Dedifferentiated amniotic fluid mesenchymal stem cell (primary cell): ENCODE measurements around the gene TDRD10.
"Not testable (repeated sequence)": the region's sequence is repeated elsewhere in the genome, so short reads cannot be mapped to it uniquely, and the experiment has no call there.

Experiments used
- DNase-seq: peaks from one replicate; pipeline ENCODE4 v3.0.0-alpha.2; 2016; ENCODE audit errors: extremely low spot score

TDRD10 gene

DNA sequence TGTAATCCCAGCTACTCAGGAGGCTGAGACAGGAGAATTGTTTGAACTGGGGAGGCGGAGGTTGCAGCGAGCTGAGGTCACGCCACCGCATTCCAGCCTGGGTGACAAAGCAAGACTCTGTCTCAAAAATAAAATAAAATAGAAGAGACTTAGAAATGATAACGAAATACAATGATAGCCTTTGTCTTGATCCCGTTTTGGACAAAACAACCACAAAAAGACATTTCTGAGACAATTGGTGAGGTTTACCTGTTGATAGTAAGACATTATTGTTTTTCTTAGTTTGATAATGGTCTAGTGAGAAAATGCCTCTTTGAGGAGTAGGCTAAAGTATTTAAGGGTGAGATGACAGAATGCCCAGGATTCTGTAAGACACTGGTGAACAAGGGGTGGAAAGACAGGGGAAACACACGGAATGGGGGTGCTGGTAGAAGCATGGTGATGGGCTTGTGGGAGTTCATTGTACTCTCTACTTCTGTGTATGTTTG lies 12.1 kb downstream of the TDRD10 start:
- no peak for DNase-seq

DNA sequence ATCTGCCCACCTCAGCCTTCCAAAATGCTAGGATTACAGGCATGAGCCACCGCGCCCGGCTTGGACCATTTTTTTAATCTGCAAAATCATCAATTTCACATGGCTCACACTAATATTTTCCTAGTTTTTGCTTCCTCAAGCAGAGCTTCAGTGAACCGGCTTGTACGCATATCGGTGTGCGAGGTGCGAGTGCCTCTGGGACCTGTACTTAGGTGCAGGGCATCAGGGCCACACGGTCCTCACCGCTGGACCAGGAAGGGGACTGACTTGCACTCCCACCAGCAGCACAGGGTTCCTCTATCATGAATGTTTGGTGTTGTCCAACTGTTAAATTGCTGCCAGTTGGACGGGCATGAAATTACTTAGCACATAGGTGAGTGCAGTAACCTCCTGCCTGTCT lies 15.6 kb downstream of the TDRD10 start:
- DNase-seq, result no peak

DNA sequence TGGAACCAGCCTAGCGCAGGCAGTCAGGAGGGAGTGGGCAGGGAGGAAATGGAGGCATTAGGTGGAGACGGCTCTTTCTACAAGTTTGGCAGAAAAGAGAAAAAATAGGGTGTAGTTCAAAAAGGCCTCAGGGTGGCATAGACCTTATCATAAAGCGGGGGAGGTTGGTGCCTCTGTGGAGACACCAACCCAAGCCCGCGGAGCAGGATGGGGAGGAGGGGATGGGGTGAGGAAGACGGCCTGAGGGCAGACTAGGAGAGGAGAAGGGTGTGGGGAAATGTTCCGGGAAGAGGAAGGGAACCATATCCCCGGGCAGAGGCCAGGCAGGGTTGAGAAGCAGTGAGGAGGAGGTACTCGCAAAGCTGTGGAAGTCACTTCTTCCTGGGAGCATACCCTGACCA lies 17.6 kb downstream of the TDRD10 start:
- no peak for DNase-seq

DNA sequence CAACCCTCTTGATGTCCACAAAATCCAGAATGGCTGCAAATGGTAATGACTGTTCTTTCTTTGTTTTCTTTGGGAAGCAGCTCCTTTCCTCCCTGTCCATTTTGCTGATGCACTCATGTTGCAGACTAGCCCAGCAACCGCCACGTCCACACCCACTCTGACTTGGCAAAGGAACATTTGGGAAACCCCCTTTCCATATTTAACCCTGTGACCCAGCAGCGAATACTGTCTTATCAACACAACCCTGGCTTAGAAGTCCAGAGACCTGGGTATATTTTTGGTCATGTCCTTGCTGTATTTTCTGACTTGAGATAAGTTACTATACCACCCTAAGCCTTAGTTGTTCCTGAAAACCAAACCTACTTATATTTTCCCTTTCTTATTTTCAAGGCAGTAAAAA lies 18.3 kb downstream of the TDRD10 start:
- DNase-seq, result no peak

DNA sequence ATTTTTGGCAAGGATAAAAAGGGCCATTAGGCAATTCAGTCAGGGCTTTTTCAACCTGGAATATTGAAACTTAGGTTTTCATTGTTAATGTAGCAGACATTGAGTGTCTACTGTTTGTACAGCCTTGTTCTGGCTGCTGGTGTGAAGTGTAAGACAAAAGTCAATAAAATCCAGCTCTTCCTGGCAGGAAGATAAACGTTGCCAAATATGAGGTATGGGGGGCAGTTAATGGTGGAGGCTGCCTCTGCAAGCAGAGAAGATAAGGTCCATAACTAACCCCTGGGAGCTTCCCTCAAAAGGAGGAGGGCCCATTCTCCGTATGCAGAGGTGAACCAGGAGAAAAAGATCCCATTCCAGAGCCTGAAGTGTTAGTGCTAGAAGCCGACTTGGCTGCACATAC lies 19.7 kb downstream of the TDRD10 start:
- no peak for DNase-seq

DNA sequence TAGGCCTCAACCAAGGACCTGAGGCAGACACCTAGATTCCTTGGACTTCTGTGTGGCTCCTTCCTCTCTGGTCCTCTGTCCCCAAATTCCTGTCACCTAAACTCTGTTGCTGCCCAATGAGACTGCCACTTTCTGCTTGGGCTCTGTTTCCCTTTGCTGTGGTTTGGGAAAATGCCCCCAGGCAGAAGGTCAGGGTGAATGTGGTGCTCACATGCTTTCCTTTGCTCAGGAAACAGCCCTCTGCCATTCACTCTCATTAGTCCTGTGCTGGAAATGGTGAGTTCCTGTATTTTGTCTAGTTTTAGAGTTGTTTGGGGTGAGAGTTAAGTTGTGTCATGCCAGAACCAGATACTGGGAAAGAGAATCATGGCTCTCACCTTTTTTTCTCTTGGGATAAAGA lies 22.9 kb downstream of the TDRD10 start:
- DNase-seq, result no peak

DNA sequence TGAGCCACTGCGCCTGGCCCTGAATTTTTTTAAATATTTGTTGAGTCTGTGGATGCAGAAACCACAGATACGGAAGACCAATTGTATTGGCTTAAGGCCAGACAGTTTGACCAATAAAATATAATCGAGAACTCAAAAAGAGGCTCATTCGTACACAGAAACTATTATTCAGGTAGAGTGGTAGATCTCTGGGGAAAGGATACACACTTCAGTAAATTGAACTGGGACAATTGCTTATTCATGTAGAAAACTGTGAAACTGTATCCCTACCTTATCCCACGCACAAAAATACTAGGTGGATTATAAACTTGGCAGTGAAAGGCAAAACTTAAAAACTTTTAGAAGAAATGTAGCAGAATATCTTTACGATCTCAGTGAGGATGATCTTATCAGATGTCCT lies 25.2 kb downstream of the TDRD10 start:
- no peak for DNase-seq

DNA sequence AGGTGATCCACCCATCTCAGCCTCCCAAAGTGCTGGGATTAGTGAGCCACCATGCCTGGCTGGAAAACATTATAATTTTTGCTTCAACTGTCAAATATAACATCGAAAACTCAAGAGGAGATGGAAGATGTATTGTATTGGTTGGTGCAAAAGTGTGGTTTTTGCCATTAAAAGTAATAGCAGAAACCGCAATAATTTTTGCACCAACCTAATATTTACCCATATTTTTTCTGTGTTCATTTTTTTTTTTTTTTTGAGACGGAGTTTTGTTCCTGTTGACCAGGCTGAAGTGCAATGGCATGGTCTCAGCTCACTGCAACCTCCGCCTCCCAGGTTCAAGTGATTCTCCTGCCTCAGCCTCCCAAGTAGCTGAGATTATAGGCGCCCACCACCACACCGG lies 27.3 kb downstream of the TDRD10 start:
- DNase-seq, result no peak

DNA sequence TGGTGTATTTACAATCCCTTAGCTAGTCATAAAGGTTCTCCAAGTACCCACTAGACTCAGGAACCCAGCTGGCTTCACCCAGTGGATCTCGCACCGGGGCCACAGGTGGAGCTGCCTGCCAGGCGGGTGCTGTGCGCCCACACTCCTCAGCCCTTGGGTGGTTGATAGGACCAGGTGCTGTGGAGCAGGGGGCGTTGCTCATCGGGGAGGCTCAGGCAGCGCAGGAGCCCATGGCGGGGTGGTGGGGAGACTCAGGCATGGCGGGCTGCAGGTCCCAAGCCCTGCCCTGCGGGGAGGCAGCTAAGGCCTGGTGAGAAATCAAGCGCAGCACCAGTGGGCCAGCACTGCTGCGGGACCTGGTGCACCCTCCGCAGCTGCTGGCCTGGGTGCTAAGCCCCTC lies 29.9 kb downstream of the TDRD10 start:
- DNase-seq, result not testable (repeated sequence)

DNA sequence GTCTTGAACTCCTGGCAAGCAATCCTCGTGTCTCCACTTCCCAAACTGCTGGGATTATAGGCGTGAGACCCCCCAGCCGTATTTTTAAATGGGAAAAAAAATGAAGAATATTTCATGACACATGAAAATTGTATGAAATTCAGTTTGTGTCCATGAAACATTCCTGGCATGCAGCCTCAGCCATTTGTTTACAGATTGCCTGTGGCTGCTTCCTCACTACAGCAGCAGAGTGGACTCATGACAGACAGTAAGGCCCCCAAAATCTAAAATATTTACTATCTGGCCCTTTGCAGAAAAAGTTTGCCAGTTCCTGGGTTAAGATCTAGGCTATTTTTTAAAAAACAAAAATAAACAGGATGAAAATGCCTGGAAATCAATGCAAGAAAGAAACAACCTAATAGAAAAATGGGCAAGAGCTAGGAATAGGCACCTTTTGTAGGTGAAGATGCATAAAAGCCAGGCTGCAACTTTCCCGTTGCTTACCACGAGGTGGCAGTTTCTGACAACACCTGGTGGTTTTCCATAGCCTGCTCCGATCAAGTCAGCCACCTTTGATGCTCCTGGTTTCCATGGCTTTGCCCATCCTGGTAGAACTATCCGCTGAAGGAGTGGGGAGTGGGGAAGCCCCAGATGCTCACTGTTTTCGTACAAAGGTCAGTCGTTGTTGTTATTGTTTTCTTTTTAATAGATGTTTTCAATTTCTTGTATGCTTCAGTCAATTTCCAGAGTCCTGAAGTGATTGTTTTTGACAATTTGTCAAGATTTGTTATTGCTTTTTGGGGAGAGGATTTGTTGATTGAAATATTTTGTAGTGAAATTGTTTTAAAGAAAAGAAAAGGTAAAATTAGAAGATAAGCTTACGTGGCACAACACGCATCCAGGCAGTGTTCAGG lies 32.2 kb downstream of the TDRD10 start:
- DNase-seq, result no peak

DNA sequence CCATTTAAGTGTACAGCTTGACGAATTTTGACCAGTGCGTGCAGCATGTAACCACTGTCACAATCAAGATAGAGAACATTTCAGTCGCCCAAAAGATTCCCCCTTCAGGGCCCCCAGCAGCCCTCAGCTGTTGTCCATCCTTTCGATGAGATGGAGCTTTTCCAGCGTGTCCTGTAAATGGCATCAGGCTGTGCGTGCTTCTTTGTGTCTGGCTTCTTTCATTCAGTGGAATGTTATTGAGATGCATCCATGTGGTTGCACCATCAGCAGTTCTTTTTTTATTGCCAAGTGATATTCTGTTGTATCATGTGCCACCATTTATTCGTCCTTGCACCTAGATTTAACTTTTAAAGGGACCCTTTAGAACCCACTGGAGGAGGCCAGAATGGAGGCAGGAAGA lies 34.6 kb downstream of the TDRD10 start:
- DNase-seq, result no peak

DNA sequence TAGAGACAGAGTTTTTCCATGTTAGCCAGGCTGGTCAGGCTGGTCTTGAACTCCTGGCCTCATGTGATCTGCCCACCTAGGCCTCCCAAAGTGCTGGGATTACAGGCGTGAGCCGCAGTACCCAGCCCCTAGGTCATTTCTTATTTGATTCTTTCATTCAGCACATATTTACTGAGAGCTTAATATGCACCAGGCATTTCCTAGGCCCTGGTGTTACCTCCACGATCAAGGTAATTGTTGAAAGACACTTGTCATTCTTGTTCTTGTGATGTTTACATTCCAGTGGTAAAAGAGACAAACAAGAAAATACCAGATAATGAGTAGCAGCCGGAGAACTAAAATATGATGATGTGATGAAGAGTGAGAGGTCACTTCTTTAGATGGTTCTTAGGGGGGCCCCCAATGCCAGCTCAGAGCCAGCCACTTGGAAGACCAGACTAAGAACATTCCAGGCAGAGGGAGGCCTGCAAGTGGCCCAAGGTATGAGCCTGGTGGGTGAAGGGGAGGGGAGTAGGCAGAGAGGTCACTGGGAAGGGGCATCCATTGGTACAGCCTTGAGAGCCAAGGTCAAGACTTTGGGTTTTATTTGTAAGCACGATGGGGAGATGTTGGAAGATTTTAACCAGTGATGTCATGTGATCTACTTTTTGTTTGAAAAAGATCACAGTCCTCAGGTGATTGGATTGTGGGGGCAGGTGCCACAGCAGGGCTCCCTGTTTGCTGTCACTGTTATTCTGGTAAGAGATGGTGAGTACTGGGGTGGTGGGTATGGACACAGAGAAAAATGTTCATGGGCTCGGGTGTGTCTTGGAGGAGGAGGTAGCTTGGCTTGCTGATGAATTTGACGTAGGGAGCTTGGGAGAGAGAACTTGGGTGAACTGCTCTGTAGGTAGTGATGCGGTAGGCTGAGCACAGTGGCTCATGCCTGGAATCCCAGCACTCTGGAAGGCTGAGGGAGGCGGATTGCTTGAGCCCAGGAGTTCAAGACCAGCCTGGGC lies 37.8 kb downstream of the TDRD10 start:
- DNase-seq, result no peak

DNA sequence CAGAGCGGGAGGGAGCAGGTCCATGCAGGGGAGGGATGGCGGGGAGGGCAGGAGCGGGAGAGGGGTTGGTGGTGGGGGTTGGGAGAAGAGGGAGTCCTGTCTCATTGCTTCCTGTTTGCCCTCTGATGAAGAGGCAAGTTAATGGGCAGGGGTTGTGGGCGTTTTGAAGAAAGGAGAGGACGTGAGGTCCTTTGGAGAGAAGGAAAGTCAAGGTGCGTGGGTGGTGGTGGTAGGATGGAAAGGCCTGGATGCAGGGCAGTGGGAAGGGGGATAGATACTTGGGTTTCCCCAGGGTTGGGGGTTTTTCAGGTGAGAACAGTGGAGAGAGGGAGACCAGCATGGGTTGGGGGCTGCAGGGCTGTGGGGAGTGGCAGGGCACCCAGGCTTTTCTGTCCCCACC lies 39.2 kb downstream of the TDRD10 start:
- no peak for DNase-seq

DNA sequence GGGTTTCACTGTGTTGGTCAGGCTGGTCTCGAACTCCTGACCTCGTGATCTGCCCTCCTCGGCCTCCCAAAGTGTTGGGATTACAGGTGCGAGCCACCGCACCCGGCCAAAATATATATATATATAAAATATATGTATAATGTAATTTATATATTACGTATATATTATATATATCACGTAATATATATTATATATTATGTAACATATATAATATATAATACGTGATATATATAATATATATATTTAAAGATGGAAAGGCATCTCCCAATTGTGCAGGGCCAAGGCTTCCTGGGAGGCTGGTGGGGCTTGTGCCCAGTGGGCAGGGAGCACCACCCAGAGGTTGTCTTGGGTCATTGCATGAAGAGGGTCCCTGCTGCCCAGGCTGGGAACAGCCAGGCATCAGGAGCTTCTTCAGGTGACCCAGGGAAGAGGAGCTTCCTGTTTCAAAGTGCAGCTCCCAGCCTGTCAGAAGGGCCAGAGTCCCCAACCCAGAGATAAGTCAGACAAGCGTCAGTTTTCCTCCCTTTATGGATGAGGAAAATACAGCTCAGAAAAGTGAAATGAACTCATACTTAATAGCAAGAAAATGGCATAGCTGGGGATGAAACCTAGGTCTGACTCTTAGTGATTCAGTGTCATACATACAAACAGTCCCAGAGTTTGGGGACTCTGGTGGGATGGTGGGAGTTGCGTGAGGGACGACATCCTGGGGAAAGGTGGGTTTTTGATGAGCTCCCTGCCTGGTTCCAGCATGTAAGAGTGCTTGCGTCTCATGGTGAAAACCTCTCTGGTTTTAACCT lies 44.4 kb downstream of the TDRD10 start:
- DNase-seq, result no peak

DNA sequence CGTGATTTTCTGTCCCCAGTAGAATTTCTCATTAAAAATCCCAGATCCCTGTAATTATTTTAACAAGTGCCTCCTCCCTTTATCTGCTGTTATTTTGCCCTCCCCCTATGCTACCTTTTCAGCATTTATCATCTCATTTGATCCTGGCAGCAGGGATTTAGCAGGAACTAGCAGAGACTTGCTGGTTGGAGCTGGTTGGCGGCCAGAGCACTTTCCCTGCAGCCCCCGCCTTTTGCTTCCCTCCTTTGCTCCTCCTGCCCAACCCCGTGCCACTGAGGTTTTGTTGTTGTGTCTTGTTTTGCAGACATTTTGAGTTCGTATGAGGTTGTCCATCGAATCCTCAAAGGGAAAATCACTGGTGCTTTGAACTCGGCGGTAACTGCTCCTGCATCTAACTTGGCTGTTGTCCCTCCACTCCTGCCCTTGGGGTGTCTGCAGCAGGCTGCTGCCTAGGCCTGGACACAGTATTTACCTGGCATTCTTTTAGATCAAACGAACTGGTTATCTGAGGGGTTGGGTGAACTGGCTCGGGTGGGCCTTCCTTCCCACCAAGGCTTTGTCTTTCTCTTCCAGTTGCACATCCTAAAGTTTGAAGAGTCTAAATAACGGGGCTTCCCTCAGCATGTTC lies 45.2 kb downstream of the TDRD10 start:
- DNase-seq, result no peak

DNA sequence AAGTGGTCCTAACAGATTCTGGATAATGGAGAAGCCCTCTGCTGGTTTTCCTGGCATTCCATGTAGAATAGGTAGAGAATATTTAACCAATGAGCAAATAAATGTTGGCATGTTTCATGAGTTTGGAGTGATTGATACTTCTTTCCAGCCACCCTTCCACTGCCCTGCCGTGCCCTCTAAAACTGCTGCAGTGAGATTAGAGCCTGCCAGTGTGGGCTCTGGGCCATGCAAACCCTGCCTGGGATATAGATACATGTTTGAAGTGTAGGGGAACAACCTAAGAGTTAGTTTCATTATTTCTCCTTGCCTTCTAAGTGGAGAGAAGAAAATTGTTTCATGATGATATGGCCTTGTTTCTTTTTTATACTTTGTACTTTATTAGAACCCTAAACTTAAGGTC lies 46.0 kb downstream of the TDRD10 start:
- no peak for DNase-seq

DNA sequence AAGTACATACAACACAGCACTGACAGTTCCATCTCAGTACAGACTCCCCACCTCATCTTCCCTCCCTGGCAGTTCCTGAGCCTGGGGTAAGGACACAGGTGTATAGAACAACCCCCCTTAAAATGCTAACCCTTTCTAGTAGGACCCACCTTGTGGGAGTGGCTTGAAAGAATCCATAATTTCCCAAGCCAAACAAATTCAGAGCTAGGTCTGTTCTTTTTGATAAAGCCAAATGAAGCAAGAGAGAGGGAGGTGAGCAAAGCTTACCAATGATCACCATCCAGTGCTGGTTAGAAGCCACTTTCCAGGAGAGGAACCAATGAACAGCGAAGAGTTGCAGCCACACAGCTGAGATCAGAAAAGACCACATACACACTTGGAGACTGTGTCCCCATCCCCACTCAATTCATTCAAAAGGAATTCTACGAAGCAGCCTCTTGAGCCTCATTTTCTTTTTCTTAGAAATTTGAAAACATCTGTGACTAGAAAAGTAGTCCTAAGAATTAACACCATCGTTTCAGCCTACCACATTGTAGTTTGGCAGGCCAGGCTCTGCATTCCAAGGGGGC lies 47.3 kb downstream of the TDRD10 start:
- DNase-seq, result no peak

DNA sequence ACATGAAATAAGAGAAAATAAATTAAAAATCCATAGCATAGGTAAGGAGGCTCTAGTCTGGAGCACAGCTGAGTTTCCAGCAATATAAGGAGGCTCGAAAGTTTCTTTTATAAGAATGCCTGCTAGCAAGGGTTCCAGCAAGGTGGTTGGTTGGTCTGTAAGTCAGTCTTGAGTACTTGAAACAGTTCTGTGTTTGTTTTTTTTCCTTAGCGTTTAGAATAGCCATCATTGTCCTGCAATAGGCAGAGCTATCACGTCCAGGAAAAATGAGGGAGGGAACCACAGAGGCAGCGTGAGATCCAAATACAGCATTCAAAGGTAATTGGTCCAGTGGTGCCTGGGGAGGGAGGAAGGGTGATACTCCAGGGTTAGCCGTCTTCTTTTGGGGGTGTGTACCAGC lies 48.1 kb downstream of the TDRD10 start:
- no peak for DNase-seq

DNA sequence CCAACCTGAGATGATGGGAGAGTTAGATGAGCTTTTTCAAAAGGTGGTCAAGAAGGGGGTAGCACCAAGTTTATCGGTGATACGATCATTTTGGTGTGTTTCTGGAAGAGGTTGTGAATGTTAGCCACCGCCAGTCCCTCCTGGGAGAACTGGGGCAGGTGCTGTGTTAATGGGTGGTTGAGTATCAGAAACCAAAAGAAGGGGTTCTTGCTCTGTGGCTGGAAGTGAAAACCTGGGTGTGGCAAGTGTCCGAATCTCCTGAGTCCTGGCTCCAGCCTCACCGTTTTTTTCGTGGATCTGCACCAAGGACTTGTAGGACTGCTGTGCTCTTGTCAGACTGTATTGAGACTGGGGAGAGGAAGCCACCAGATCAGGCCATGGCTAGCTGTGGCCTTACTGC lies 48.6 kb downstream of the TDRD10 start:
- no peak for DNase-seq

DNA sequence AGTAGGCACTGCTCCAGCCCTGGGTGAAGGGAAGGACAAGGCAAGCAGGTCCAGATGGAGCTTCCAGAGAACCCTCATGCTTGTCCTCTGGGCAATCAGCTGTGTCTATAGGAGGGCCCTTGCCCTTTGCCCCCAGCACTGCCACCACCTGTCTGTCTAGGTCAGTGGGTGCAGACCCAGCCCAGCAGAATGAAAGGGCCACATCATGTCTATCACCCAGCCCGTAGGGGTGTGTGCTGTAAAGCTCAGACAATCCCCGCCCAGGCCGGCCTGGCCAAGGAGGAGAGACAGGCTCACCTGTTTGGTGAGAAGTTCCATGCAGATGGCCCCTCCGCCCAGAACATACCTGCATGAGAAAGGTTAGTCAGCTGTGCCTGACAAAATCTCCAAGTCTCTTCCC lies 49.5 kb downstream of the TDRD10 start:
- no peak for DNase-seq

DNA sequence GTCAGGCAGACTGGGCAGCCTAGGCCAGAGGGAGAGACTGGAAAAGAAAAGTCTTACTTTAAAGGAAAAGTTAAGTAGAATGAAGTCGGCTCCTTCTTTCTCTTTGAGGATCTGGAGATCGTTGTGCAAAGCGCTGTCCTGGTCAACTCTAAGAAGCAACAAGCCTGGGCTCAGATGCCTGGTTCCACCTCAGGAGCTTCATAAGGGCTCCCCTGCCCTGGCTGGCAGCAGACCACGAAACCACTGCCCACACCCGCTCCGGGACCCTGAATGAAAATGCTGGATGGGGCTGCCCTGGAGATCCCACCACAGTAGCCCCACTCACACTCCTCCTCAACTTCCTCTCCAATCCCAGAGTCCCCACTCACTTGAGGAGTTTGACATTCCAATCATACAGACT lies 50.0 kb downstream of the TDRD10 start:
- no peak for DNase-seq
